ENCODE measurements around the gene IGF2R. TPM values are rescaled to one million over a fixed set of nuclear protein-coding genes. Genes with fewer than 3 reads are reported as not detected.

Gene IGF2R
- polyA plus RNA-seq, 3 donors from 2014 or later = 17.2 to 54.9 (median 21.4) TPM

GRCh38 chr6:159941286-159942113, 27.4 kb upstream of the IGF2R start:
- Mint-ChIP-seq H3K27me3 (ENCODE audit: low read depth in 3 of 3) (peaks cover 0 to 9% (median 9%) of the 10 kb centered on the region in 3 donors), H3K4me3 (no peak overlapping the region)

GRCh38 chr6:159943101-159943632, 25.7 kb upstream of the IGF2R start:
- Mint-ChIP-seq H3K27ac (no peak overlapping the region), H3K27me3 (ENCODE audit: low read depth in 3 of 3) (peaks cover 0 to 6% (median 4%) of the 10 kb centered on the region in 3 donors), H3K9me3 (peaks cover 0 to 17% (median 11%) of the 10 kb centered on the region in 6 donors)

More at GRCh38 chr6:159941286-159942113, 27.4 kb upstream of the IGF2R start:
- Mint-ChIP-seq H3K36me3 (peaks cover 3 to 11% (median 5%) of the 10 kb centered on the region in 3 donors), H3K27ac (no peak overlapping the region), H3K9me3 (peaks cover 0 to 17% (median 11%) of the 10 kb centered on the region in 6 donors), H3K4me1 (peaks cover 8 to 11% of the 10 kb centered on the region in 2 donors)
- peak; percentile 55 to 61 (median 60) for DNase-seq

GRCh38 chr6:159943968-159944598, 24.8 kb upstream of the IGF2R start:
- DNase-seq = no peak
- Mint-ChIP-seq H3K4me3 (no peak overlapping the region), H3K27ac (no peak overlapping the region), H3K27me3 (ENCODE audit: low read depth in 3 of 3) (peaks cover 0 to 6% (median 4%) of the 10 kb centered on the region in 3 donors), H3K4me1 (peaks cover 8 to 11% of the 10 kb centered on the region in 2 donors), H3K9me3 (peaks cover 0 to 17% (median 11%) of the 10 kb centered on the region in 6 donors), H3K36me3 (peaks cover 3 to 11% (median 5%) of the 10 kb centered on the region in 3 donors)

More at GRCh38 chr6:159943101-159943632, 25.7 kb upstream of the IGF2R start:
- H3K36me3 Mint-ChIP-seq = peaks cover 3 to 11% (median 5%) of the 10 kb centered on the region in 3 donors
- H3K4me3 Mint-ChIP-seq = no peak overlapping the region
- H3K4me1 Mint-ChIP-seq = peaks cover 8 to 11% of the 10 kb centered on the region in 2 donors
- no peak for DNase-seq

- peaks cover 0 to 17% (median 11%) of the 10 kb centered on the region in 6 donors for H3K9me3 Mint-ChIP-seq
- H3K4me3 Mint-ChIP-seq = no peak overlapping the region
- peaks cover 3 to 11% (median 5%) of the 10 kb centered on the region in 3 donors for H3K36me3 Mint-ChIP-seq
- no peak for DNase-seq
- no peak overlapping the region for H3K27ac Mint-ChIP-seq
- H3K27me3 Mint-ChIP-seq (ENCODE audit: low read depth in 3 of 3) = peaks cover 0 to 6% (median 4%) of the 10 kb centered on the region in 3 donors
- H3K4me1 Mint-ChIP-seq = peaks cover 8 to 11% of the 10 kb centered on the region in 2 donors
Observed at GRCh38 chr6:159945801-159946392, 23.0 kb upstream of the IGF2R start.

- peaks cover 0 to 17% (median 11%) of the 10 kb centered on the region in 6 donors for H3K9me3 Mint-ChIP-seq
- H3K4me1 Mint-ChIP-seq = peaks cover 2 to 4% of the 10 kb centered on the region in 2 donors
Observed at GRCh38 chr6:159946912-159947311, 22.0 kb upstream of the IGF2R start.

GRCh38 chr6:159948199-159948598, 20.7 kb upstream of the IGF2R start:
- peaks cover 3 to 7% (median 5%) of the 10 kb centered on the region in 3 donors for H3K36me3 Mint-ChIP-seq
- no peak overlapping the region for H3K27ac Mint-ChIP-seq
- DNase-seq = no peak
- H3K27me3 Mint-ChIP-seq (ENCODE audit: low read depth in 3 of 3) = peaks cover 0 to 4% (median 2%) of the 10 kb centered on the region in 3 donors
- H3K9me3 Mint-ChIP-seq = peaks cover 0 to 17% (median 10%) of the 10 kb centered on the region in 6 donors
- no peak overlapping the region for H3K4me3 Mint-ChIP-seq
- H3K4me1 Mint-ChIP-seq = no peaks in the 10 kb centered on the region

More at GRCh38 chr6:159946912-159947311, 22.0 kb upstream of the IGF2R start:
- Mint-ChIP-seq H3K4me3 (no peak overlapping the region), H3K27me3 (ENCODE audit: low read depth in 3 of 3) (peaks cover 0 to 6% (median under 1%) of the 10 kb centered on the region in 3 donors), H3K36me3 (peaks cover 3 to 11% (median 5%) of the 10 kb centered on the region in 3 donors), H3K27ac (no peak overlapping the region)
- no peak for DNase-seq

GRCh38 chr6:159951772-159952171, 17.1 kb upstream of the IGF2R start:
- Mint-ChIP-seq H3K4me1 (no peaks in the 10 kb centered on the region), H3K36me3 (no peaks in the 10 kb centered on the region), H3K27me3 (ENCODE audit: low read depth in 3 of 3) (peaks cover 0 to 6% (median 3%) of the 10 kb centered on the region in 3 donors), H3K27ac (no peak overlapping the region), H3K9me3 (no peaks in the 10 kb centered on the region), H3K4me3 (no peak overlapping the region)
- DNase-seq = no peak

- no peaks in the 10 kb centered on the region for H3K36me3 Mint-ChIP-seq
- no peak overlapping the region for H3K4me3 Mint-ChIP-seq
- no peak overlapping the region for H3K27ac Mint-ChIP-seq
- H3K4me1 Mint-ChIP-seq = no peaks in the 10 kb centered on the region
- DNase-seq = no peak
- H3K9me3 Mint-ChIP-seq = no peaks in the 10 kb centered on the region
- peaks cover 0 to 6% (median 3%) of the 10 kb centered on the region in 3 donors for H3K27me3 Mint-ChIP-seq (ENCODE audit: low read depth in 3 of 3)
Observed at GRCh38 chr6:159952289-159953005, 16.4 kb upstream of the IGF2R start.

- Mint-ChIP-seq H3K27ac (no peak overlapping the region), H3K36me3 (no peaks in the 10 kb centered on the region), H3K9me3 (no peaks in the 10 kb centered on the region), H3K4me1 (no peaks in the 10 kb centered on the region), H3K4me3 (no peak overlapping the region), H3K27me3 (ENCODE audit: low read depth in 3 of 3) (peaks cover 0 to 6% (median 3%) of the 10 kb centered on the region in 3 donors)
- DNase-seq = no peak
Observed at GRCh38 chr6:159953091-159953601, 15.7 kb upstream of the IGF2R start.

- Mint-ChIP-seq H3K36me3 (no peaks in the 10 kb centered on the region), H3K27me3 (ENCODE audit: low read depth in 3 of 3) (peaks cover 3 to 6% (median 3%) of the 10 kb centered on the region in 3 donors), H3K4me1 (peaks cover 0 to 2% of the 10 kb centered on the region in 2 donors), H3K27ac (no peak overlapping the region), H3K9me3 (no peaks in the 10 kb centered on the region), H3K4me3 (no peak overlapping the region)
- DNase-seq = no peak
Observed at GRCh38 chr6:159955945-159956361, 12.9 kb upstream of the IGF2R start.

- Mint-ChIP-seq H3K27me3 (ENCODE audit: low read depth in 3 of 3) (peaks cover 1 to 5% (median 3%) of the 10 kb centered on the region in 3 donors), H3K9me3 (no peaks in the 10 kb centered on the region), H3K27ac (no peak overlapping the region), H3K4me3 (no peak overlapping the region), H3K36me3 (no peaks in the 10 kb centered on the region), H3K4me1 (peaks cover 0 to 2% of the 10 kb centered on the region in 2 donors)
- DNase-seq = no peak
Observed at GRCh38 chr6:159957071-159957673, 11.7 kb upstream of the IGF2R start.

GRCh38 chr6:159959165-159959975, 9.5 kb upstream of the IGF2R start:
- no peak for DNase-seq
- Mint-ChIP-seq H3K36me3 (no peaks in the 10 kb centered on the region), H3K27ac (no peak overlapping the region), H3K27me3 (ENCODE audit: low read depth in 3 of 3) (peaks cover 0 to 5% (median 1%) of the 10 kb centered on the region in 3 donors), H3K9me3 (no peaks in the 10 kb centered on the region), H3K4me1 (peaks cover 0 to 2% of the 10 kb centered on the region in 2 donors), H3K4me3 (no peak overlapping the region)

Data from immature natural killer cell (primary cell).